CD4-positive, alpha-beta T cell (primary cell): Measurements from ENCODE around the gene AGRN. TPM values are rescaled to one million over a fixed set of nuclear protein-coding genes. Genes with fewer than 3 reads are reported as not detected.

Experiments
- ATAC-seq: fragments of 200-7000 bp; cut with Tn5 transposase; one replicate; pipeline ENCODE4 v1.10.0; 2022; ENCODE audit warnings: mild to moderate bottlenecking; ENCODE audit not compliant: poor library complexity
- CTCF ChIA-PET: fragments of 350-600 bp; sonication (Branson Sonifier 250); formaldehyde crosslinking; loops from one replicate; lab custom pipeline; 2021; ENCODE audit warnings: antibody characterized with exemption, inconsistent platforms; lab: Charles Lee
- POLR2A ChIA-PET: fragments of 350-600 bp; sonication (Branson Sonifier 250); formaldehyde crosslinking; loops from one replicate; lab custom pipeline; 2021; ENCODE audit warnings: antibody characterized with exemption, inconsistent platforms; lab: Charles Lee
- DNase-seq, 14 experiments: peaks; one replicate each; pipeline ENCODE4 v3.0.0-alpha.2; 2013 to 2020; ENCODE audit warnings: mixed read lengths in 2 of 14
- H3K27ac ChIP-seq, 2 donors: one replicate each; pipeline versions ENCODE4 v1.5.1 to v1.7.0; 2013; ENCODE audit warnings: low read length in 2 of 2, low read depth in 1 of 2, mild to moderate bottlenecking in 1 of 2
- H3K27me3 ChIP-seq, 2 experiments: 1 replicate in 1 of 2; 2 replicates in 1 of 2; pipeline versions ENCODE4 v1.6.1 to v1.7.0; 2013; ENCODE audit warnings: low read length in 2 of 2, control low read depth in 1 of 2, mild to moderate bottlenecking in 1 of 2, moderate library complexity in 1 of 2; ENCODE audit not compliant: insufficient read depth in 2 of 2, control insufficient read depth in 1 of 2
- H3K36me3 ChIP-seq: one replicate; pipeline ENCODE4 v1.6.1; 2013; ENCODE audit warnings: low read length, control low read depth; ENCODE audit not compliant: insufficient read depth
- H3K4me1 ChIP-seq: one replicate; pipeline ENCODE4 v1.6.1; 2013; ENCODE audit warnings: low read length, control low read depth; ENCODE audit not compliant: insufficient read depth
- H3K4me3 ChIP-seq: one replicate; pipeline ENCODE4 v1.5.1; 2013; ENCODE audit warnings: mild to moderate bottlenecking, low read length, moderate library complexity
- H3K9me3 ChIP-seq, 2 experiments: 1 replicate in 1 of 2; 2 replicates in 1 of 2; pipeline versions ENCODE4 v1.6.1 to v1.7.0; 2013; ENCODE audit warnings: low read length in 2 of 2, mild to moderate bottlenecking in 2 of 2, control low read depth in 1 of 2, moderate library complexity in 1 of 2; ENCODE audit not compliant: control insufficient read depth in 1 of 2, insufficient read depth in 1 of 2
- H3K27ac Mint-ChIP-seq: one replicate; pipeline ENCODE4 v1.8.0; 2020; ENCODE audit warnings: mixed read lengths
- H3K27me3 Mint-ChIP-seq: one replicate; pipeline ENCODE4 v1.8.0; 2021; ENCODE audit warnings: mixed read lengths
- H3K36me3 Mint-ChIP-seq: one replicate; pipeline ENCODE4 v1.8.0; 2021; ENCODE audit warnings: low read depth, mixed read lengths
- H3K4me1 Mint-ChIP-seq: one replicate; pipeline ENCODE4 v1.8.0; 2021; ENCODE audit warnings: low read depth, mixed read lengths
- H3K4me3 Mint-ChIP-seq: one replicate; pipeline ENCODE4 v1.8.0; 2020; ENCODE audit warnings: mild to moderate bottlenecking, mixed read lengths
- H3K9me3 Mint-ChIP-seq: one replicate; pipeline ENCODE4 v1.8.0; 2020; ENCODE audit warnings: mixed read lengths
- CTCF ChIP-seq: fragments of 200-600 bp; IDR thresholded peaks from one replicate; pipeline ENCODE4 v1.8.0; 2022; ENCODE audit warnings: antibody characterized with exemption, mild to moderate bottlenecking
- intact Hi-C, 2 experiments: fragments of 100-400 bp; cut with DNase I in 1 of 2; cut with micrococcal nuclease in 1 of 2; formaldehyde crosslinking; loops; one replicate each; pipeline versions ENCODE4 v1.15.1 to v1.9.0; 2023 to 2025; cut with DNase I, micrococcal nuclease
- total RNA-seq, 174 experiments: library from RNA in 2 of 174; stranded (reverse) in 2 of 174; gene quantifications; one replicate each; pipeline ENCODE4 v1.2.3 and lab custom pipeline; 2021 to 2026

The AGRN gene
- total RNA-seq, 2 experiments from 2014 or later, result 1.5 to 2.0 TPM

- no peak overlapping the region for H3K27ac Mint-ChIP-seq
Observed at GRCh38 chr1:1003618-1004419, 16.1 kb upstream of the AGRN start.

DNA sequence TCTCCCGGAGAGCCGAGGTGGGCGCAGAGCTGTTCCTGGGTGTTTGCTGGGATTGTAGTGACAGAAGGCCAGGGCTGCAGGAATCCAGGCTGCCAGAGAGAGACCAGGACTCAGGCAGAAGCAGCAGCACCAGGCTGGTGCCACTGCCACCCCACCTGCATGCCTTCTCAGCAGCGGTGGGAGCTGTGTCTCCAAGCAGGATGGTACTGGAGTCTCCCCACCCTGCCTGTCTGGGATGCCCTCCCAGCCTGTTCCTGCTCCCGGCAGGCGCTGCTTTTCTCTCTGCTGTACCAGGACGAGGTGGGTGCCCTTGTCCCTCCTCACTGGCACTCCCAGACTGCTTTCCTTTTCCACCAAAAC is 15.5 kb upstream of the AGRN start:
- no peak for TF ChIP-seq CTCF
- Mint-ChIP-seq H3K27me3 (peaks cover 57% of the 10 kb centered on the region), H3K9me3 (no peaks in the 10 kb centered on the region), H3K36me3 (peaks cover 4% of the 10 kb centered on the region), H3K4me3 (peak overlapping the region; percentile 32), H3K4me1 (peaks cover 17% of the 10 kb centered on the region), H3K27ac (peak overlapping the region; percentile 52)
- Histone ChIP-seq H3K27me3 (peaks cover 51 to 66% of the 10 kb centered on the region in 2 experiments), H3K4me1 (peaks cover 39% of the 10 kb centered on the region), H3K27ac (no peak overlapping the region), H3K9me3 (peaks cover 0 to 16% of the 10 kb centered on the region in 2 experiments), H3K36me3 (no peaks in the 10 kb centered on the region), H3K4me3 (no peak overlapping the region)
- DNase-seq (no peak), ATAC-seq (no peak)
- ChIA-PET CTCF (interaction anchor here (1.1 kb wide), 1 partner anchor 20 kb away, joined by 6 read pairs; no protein-coding TSS in a partner anchor), POLR2A (interaction anchor here (0.7 kb wide), 1 partner anchor 9 kb away, joined by 3 read pairs; the partner anchor contains the start of gene ISG15)
- intact Hi-C loops, result no loop called here

More at GRCh38 chr1:1003618-1004419, 16.1 kb upstream of the AGRN start:
- H3K4me3 Mint-ChIP-seq, result no peak overlapping the region
- peaks cover 53% of the 10 kb centered on the region for H3K27me3 Mint-ChIP-seq
- no peak for ATAC-seq
- peaks cover 4% of the 10 kb centered on the region for H3K36me3 Mint-ChIP-seq
- intact Hi-C loops, result no loop called here
- Histone ChIP-seq H3K4me3 (no peak overlapping the region), H3K9me3 (peaks cover 0 to 16% of the 10 kb centered on the region in 2 experiments), H3K27me3 (peaks cover 52 to 67% of the 10 kb centered on the region in 2 experiments), H3K27ac (no peak overlapping the region), H3K36me3 (no peaks in the 10 kb centered on the region), H3K4me1 (peaks cover 43% of the 10 kb centered on the region)
- DNase-seq, result peak in 1 of 14 experiments; percentile 27
- H3K4me1 Mint-ChIP-seq, result peaks cover 17% of the 10 kb centered on the region
- TF ChIP-seq CTCF, result no peak
- CTCF ChIA-PET, result interaction anchor here (1.1 kb wide), 1 partner anchor 19 kb away, joined by 6 read pairs; no protein-coding TSS in a partner anchor
- H3K9me3 Mint-ChIP-seq, result no peaks in the 10 kb centered on the region
- POLR2A ChIA-PET, result interaction anchor here (0.7 kb wide), 1 partner anchor 10 kb away, joined by 3 read pairs; the partner anchor contains the start of gene ISG15

- H3K9me3 ChIP-seq, result peaks cover 0 to 20% of the 10 kb centered on the region in 2 experiments
- H3K27ac Mint-ChIP-seq, result peak overlapping the region; percentile 52
- no peak overlapping the region for H3K27ac ChIP-seq
- ChIA-PET POLR2A (interaction anchor here (0.7 kb wide), 1 partner anchor 8 kb away, joined by 3 read pairs; the partner anchor contains the start of gene ISG15), CTCF (interaction anchor here (1.1 kb wide), 1 partner anchor 21 kb away, joined by 6 read pairs; no protein-coding TSS in a partner anchor)
- intact Hi-C loops, result no loop called here
- peak overlapping the region; percentile 32 for H3K4me3 Mint-ChIP-seq
- no peaks in the 10 kb centered on the region for H3K9me3 Mint-ChIP-seq
- peaks cover 35% of the 10 kb centered on the region for H3K4me1 ChIP-seq
- H3K27me3 ChIP-seq, result peaks cover 50 to 62% of the 10 kb centered on the region in 2 experiments
- no peak overlapping the region for H3K4me3 ChIP-seq
- no peaks in the 10 kb centered on the region for H3K36me3 ChIP-seq
- peaks cover 57% of the 10 kb centered on the region for H3K27me3 Mint-ChIP-seq
- ATAC-seq (no peak), DNase-seq (peak in 1 of 14 experiments; percentile 34)
- H3K4me1 Mint-ChIP-seq, result peaks cover 17% of the 10 kb centered on the region
- no peak for TF ChIP-seq CTCF
- H3K36me3 Mint-ChIP-seq, result peaks cover 4% of the 10 kb centered on the region
Observed at GRCh38 chr1:1004780-1005697, 14.9 kb upstream of the AGRN start.
